Measurements from ENCODE around the gene HDAC2. TPM values are rescaled to one million over a fixed set of nuclear protein-coding genes. Genes with fewer than 3 reads are reported as not detected.

The HDAC2 gene
- polyA plus RNA-seq, 1 donor (not counting 4 experiments of a cell fraction or from before 2014, with no cell fraction given), result 222 TPM

GRCh38 chr6:113927001-113927400, 43.9 kb downstream of the HDAC2 start:
- Histone ChIP-seq H3K27ac (ENCODE audit: control insufficient read depth, insufficient read depth, low read length) (no peak overlapping the region), H3K36me3 (ENCODE audit: control insufficient read depth in 2 of 2, extremely low read depth in 1 of 2, insufficient read depth in 2 of 2, low read length in 2 of 2) (no peaks in the 10 kb centered on the region), H3K4me1 (ENCODE audit: control insufficient read depth, extremely low read depth, insufficient read depth, low read length) (no peaks in the 10 kb centered on the region), H3K9ac (ENCODE audit: control insufficient read depth, extremely low read depth, insufficient read depth, low read length) (no peak overlapping the region), H3K4me2 (ENCODE audit: control insufficient read depth, extremely low read depth, insufficient read depth, low read depth, low read length) (no peak overlapping the region), H2AFZ (ENCODE audit: control insufficient read depth, low read length) (no peak overlapping the region), H4K20me1 (ENCODE audit: control insufficient read depth, extremely low read depth, insufficient read depth, low read length) (no peaks in the 10 kb centered on the region), H3K27me3 (ENCODE audit: control insufficient read depth, extremely low read depth, insufficient read depth, low read length) (no peaks in the 10 kb centered on the region), H3K9me1 (ENCODE audit: control insufficient read depth, extremely low read depth, insufficient read depth, low read length) (no peaks in the 10 kb centered on the region), H3K9me3 (ENCODE audit: control insufficient read depth, low read depth, low read length) (no peaks in the 10 kb centered on the region), H3K79me2 (ENCODE audit: control insufficient read depth, insufficient read depth, low read length) (no peaks in the 10 kb centered on the region), H3K4me3 (ENCODE audit: control insufficient read depth in 2 of 3, extremely low read depth in 1 of 3, insufficient read depth in 2 of 3, low read depth in 1 of 3, low read length in 3 of 3) (no peak overlapping the region)
- DNase-seq (ENCODE audit: low read depth, low spot score), result no peak
- TF ChIP-seq EZH2 (IDR thresholded peaks at IDR 0.05; ENCODE audit: low read length) (no peak), CTCF (optimal IDR thresholded peaks at IDR 0.05 in 1 of 3, IDR thresholded peaks at IDR 0.05 in 1 of 3, conservative IDR thresholded peaks at IDR 0.05 in 1 of 3; ENCODE audit: extremely low read depth in 1 of 3, insufficient read depth in 2 of 3, low read length in 3 of 3) (no peak)
- dilution Hi-C loops (cut with MboI; ENCODE audit: extremely low pct_ligation_motif_present, low sequenced_read_pairs), result no loop called here
- no peak for FAIRE-seq

DNA sequence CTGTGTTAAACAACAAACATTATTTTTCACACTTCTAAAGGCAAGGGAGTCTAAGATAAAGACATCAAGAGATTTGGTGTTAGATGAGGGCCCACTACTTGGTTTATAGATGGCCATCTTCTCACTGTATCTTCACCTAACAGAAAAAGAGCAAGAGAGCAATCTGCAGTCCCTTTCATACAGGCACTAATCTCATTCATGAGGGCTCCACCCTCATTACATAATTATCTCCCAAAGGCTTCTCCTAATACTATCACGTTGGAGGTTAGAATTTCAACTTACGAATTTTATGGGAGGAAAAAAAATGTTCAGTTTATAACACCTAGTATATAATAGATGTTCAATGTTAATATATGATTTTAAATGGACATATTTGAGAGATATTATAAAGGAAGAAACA, 45.6 kb downstream of the HDAC2 start:
- Histone ChIP-seq H3K36me3 (ENCODE audit: control insufficient read depth in 2 of 2, extremely low read depth in 1 of 2, insufficient read depth in 2 of 2, low read length in 2 of 2) (no peaks in the 10 kb centered on the region), H3K79me2 (ENCODE audit: control insufficient read depth, insufficient read depth, low read length) (no peaks in the 10 kb centered on the region)
- no peak for FAIRE-seq

More for the DNA sequence above, 45.6 kb downstream of the HDAC2 start:
- Histone ChIP-seq H4K20me1 (ENCODE audit: control insufficient read depth, extremely low read depth, insufficient read depth, low read length) (no peaks in the 10 kb centered on the region), H3K27ac (ENCODE audit: control insufficient read depth, insufficient read depth, low read length) (no peak overlapping the region), H2AFZ (ENCODE audit: control insufficient read depth, low read length) (no peak overlapping the region), H3K4me2 (ENCODE audit: control insufficient read depth, extremely low read depth, insufficient read depth, low read depth, low read length) (no peak overlapping the region), H3K9ac (ENCODE audit: control insufficient read depth, extremely low read depth, insufficient read depth, low read length) (no peak overlapping the region), H3K27me3 (ENCODE audit: control insufficient read depth, extremely low read depth, insufficient read depth, low read length) (no peaks in the 10 kb centered on the region), H3K4me3 (ENCODE audit: control insufficient read depth in 2 of 3, extremely low read depth in 1 of 3, insufficient read depth in 2 of 3, low read depth in 1 of 3, low read length in 3 of 3) (no peak overlapping the region), H3K4me1 (ENCODE audit: control insufficient read depth, extremely low read depth, insufficient read depth, low read length) (no peaks in the 10 kb centered on the region), H3K9me1 (ENCODE audit: control insufficient read depth, extremely low read depth, insufficient read depth, low read length) (no peaks in the 10 kb centered on the region), H3K9me3 (ENCODE audit: control insufficient read depth, low read depth, low read length) (no peaks in the 10 kb centered on the region)
- no peak for TF ChIP-seq EZH2 (IDR thresholded peaks at IDR 0.05; ENCODE audit: low read length)
- no peak for TF ChIP-seq CTCF (optimal IDR thresholded peaks at IDR 0.05 in 1 of 3, IDR thresholded peaks at IDR 0.05 in 1 of 3, conservative IDR thresholded peaks at IDR 0.05 in 1 of 3; ENCODE audit: extremely low read depth in 1 of 3, insufficient read depth in 2 of 3, low read length in 3 of 3)
- no peak for DNase-seq (ENCODE audit: low read depth, low spot score)
- dilution Hi-C loops (cut with MboI; ENCODE audit: extremely low pct_ligation_motif_present, low sequenced_read_pairs), result no loop called here
